SK-N-SH (cell line): ENCODE measurements around the gene ADPRHL1.

Source experiments
- CTCF ChIP-seq: fragments of 200-600 bp; sonication (generic); IDR thresholded peaks from 2 replicates; pipeline ENCODE4 v1.6.1; 2017; ENCODE audit warnings: antibody characterized with exemption, mild to moderate bottlenecking, moderate library complexity
- TCF12 ChIP-seq: IDR thresholded peaks from 2 replicates; pipeline ENCODE4 v1.4.0; 2012

GRCh38 chr13:113403255-113404104 is 49.8 kb downstream of the ADPRHL1 start:
- TF ChIP-seq TCF12 (no peak), CTCF (no peak)
